ENCODE data around the gene MRPS9. TPM values are rescaled to one million over a fixed set of nuclear protein-coding genes. Genes with fewer than 3 reads are reported as not detected.

Gene MRPS9
- total and polyA plus RNA-seq, 2 of the 13 experiments (the other 11 are each of a cell fraction or from before 2014, with no cell fraction given), result 31.2 to 91.8 TPM

DNA sequence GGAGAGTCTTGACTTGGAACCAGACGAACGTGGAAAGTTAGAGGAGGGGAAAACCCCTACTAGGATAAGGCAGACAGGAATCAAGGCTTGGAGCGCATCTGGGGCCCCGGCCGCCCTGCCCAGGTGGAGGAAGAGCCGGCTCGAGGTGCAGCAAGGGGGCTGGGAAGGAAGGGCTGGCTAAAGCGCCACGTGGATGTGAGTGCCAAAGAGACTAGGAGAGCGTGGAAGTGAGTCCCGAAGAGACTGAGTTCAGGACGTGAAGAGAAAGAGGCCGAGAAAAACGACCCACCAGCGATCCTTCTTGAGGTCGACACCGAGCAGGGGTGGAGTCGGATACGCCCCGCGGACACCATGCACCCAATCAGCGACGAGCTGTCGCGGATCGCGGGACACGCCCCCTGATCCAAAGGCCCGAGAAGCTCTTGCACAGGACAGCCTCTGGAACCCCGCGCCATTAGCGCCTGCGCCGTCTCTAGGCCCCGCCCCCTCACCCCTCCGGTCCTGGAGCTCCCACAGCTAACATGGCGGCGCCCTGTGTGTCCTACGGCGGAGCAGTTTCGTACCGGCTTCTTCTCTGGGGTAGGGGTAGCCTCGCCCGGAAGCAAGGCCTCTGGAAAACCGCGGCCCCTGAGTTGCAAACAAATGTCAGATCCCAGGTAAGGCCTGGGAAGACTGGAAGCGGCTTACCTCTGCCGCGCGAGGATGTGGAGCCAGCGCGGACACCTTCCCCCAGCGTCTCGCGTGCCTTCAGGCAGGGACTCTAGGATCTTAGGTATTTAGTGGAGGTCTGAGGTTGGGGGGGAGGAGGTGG lies at the start of gene MRPS9 (continued):
- TF ChIP-seq, protein P1, sequence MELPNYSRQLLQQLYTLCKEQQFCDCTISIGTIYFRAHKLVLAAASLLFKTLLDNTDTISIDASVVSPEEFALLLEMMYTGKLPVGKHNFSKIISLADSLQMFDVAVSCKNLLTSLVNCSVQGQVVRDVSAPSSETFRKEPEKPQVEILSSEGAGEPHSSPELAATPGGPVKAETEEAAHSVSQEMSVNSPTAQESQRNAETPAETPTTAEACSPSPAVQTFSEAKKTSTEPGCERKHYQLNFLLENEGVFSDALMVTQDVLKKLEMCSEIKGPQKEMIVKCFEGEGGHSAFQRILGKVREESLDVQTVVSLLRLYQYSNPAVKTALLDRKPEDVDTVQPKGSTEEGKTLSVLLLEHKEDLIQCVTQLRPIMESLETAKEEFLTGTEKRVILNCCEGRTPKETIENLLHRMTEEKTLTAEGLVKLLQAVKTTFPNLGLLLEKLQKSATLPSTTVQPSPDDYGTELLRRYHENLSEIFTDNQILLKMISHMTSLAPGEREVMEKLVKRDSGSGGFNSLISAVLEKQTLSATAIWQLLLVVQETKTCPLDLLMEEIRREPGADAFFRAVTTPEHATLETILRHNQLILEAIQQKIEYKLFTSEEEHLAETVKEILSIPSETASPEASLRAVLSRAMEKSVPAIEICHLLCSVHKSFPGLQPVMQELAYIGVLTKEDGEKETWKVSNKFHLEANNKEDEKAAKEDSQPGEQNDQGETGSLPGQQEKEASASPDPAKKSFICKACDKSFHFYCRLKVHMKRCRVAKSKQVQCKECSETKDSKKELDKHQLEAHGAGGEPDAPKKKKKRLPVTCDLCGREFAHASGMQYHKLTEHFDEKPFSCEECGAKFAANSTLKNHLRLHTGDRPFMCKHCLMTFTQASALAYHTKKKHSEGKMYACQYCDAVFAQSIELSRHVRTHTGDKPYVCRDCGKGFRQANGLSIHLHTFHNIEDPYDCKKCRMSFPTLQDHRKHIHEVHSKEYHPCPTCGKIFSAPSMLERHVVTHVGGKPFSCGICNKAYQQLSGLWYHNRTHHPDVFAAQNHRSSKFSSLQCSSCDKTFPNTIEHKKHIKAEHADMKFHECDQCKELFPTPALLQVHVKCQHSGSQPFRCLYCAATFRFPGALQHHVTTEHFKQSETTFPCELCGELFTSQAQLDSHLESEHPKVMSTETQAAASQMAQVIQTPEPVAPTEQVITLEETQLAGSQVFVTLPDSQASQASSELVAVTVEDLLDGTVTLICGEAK (IDR thresholded peaks at IDR 0.05), result no peak
- TF ChIP-seq, protein P1 (CRISPR knock-in tag; IDR thresholded peaks at IDR 0.05), result peak; percentile 17; the same call in 1 of the 2 replicates
- peak; percentile 30 for TF ChIP-seq TEAD3 (CRISPR knock-in tag; optimal IDR thresholded peaks at IDR 0.05; ENCODE audit: borderline replicate concordance)
- TF ChIP-seq ZFY (CRISPR knock-in tag; IDR thresholded peaks at IDR 0.05), result peak; percentile 77
- TF ChIP-seq SNAPC2 (CRISPR knock-in tag; IDR thresholded peaks at IDR 0.05), result 0 out of 2 replicates have a peak, but pooled peaks have one; percentile 32
- 0 out of 2 replicates have a peak, but pooled peaks have one; percentile 27 for TF ChIP-seq ZBTB1 (CRISPR knock-in tag; IDR thresholded peaks at IDR 0.05; ENCODE audit: borderline replicate concordance)
- 0 out of 2 replicates have a peak, but pooled peaks have one; percentile 36 for TF ChIP-seq FOXK1 (CRISPR knock-in tag; IDR thresholded peaks at IDR 0.05; ENCODE audit: borderline replicate concordance, low read depth)
- TF ChIP-seq FIP1L1 (IDR thresholded peaks at IDR 0.05; ENCODE audit: borderline replicate concordance, insufficient read depth, low read depth, low read length), result no peak
- TF ChIP-seq NFKB2 (CRISPR knock-in tag; IDR thresholded peaks at IDR 0.05; ENCODE audit: borderline replicate concordance), result peak; percentile 22; the same call in 1 of the 2 replicates
- TF ChIP-seq CBX2 (IDR thresholded peaks at IDR 0.05; ENCODE audit: low read depth, low read length), result no peak
- TF ChIP-seq CBX2 (CRISPR knock-in tag; IDR thresholded peaks at IDR 0.05; ENCODE audit: low read depth), result no peak
- peak; percentile 30; the same call in 1 of the 2 replicates for TF ChIP-seq CREM (IDR thresholded peaks at IDR 0.05)
- TF ChIP-seq CREM (CRISPR knock-in tag; IDR thresholded peaks at IDR 0.05), result no peak
- peak; percentile 50 for TF ChIP-seq AGO1 (IDR thresholded peaks at IDR 0.05; ENCODE audit: low read depth, low read length, poor library complexity, severe bottlenecking)
- no peak for TF ChIP-seq FOXO1 (CRISPR knock-in tag; IDR thresholded peaks at IDR 0.05)
- 0 out of 2 replicates have a peak, but pooled peaks have one; percentile 24 for TF ChIP-seq TMF1 (CRISPR knock-in tag; IDR thresholded peaks at IDR 0.05; ENCODE audit: low read depth)
- peak; percentile 86 for TF ChIP-seq KDM2A (CRISPR knock-in tag; IDR thresholded peaks at IDR 0.05; ENCODE audit: borderline replicate concordance, low read depth)
- TF ChIP-seq ZNF891 (CRISPR knock-in tag; IDR thresholded peaks at IDR 0.05), result peak; percentile 57; the same call in 1 of the 2 replicates
- TF ChIP-seq LCORL (IDR thresholded peaks at IDR 0.05), result no peak
- peak; percentile 67; the same call in 1 of the 2 replicates for TF ChIP-seq LCORL (CRISPR knock-in tag; IDR thresholded peaks at IDR 0.05)
- peak; percentile 62; the same call in 1 of the 2 replicates for TF ChIP-seq MIER3 (CRISPR knock-in tag; IDR thresholded peaks at IDR 0.05; ENCODE audit: borderline replicate concordance)

Data from HepG2 (cell line).